Measurements from ENCODE around the gene FAM174B.

- no peak for TF ChIP-seq CTCF (IDR thresholded peaks at IDR 0.05 in 2 of 3, conservative IDR thresholded peaks at IDR 0.05 in 1 of 3; ENCODE audit: control insufficient read depth in 2 of 3, extremely low read depth in 1 of 3, insufficient read depth in 1 of 3, low read depth in 3 of 3, low read length in 3 of 3)
- TF ChIP-seq EED (IDR thresholded peaks at IDR 0.05; ENCODE audit: low read depth): no peak
Observed at GRCh38 chr15:92690395-92690794, 34.8 kb upstream of the FAM174B start.
